Smooth muscle cell (in vitro differentiated cells): ENCODE data around the gene UBE3D. TPM values are rescaled to one million over a fixed set of nuclear protein-coding genes. Genes with fewer than 3 reads are reported as not detected.

Experiments
- DNase-seq: peaks from one replicate; lab custom pipeline; 2025; ENCODE audit not compliant: unreplicated experiment; lab: John Stamatoyannopoulos, UW
- H2AFZ ChIP-seq: fragments of 200-600 bp; sonication (generic); 2 replicates; pipeline ENCODE4 v1.6.0; 2016; ENCODE audit warnings: antibody characterized with exemption, low read depth, mild to moderate bottlenecking
- H3F3A ChIP-seq: fragments of 200-600 bp; sonication (generic); 2 replicates; pipeline ENCODE4 v1.6.0; 2017; ENCODE audit warnings: antibody characterized with exemption, low read depth
- H3K27ac ChIP-seq: fragments of 200-600 bp; sonication (generic); 2 replicates; pipeline ENCODE4 v1.5.1; 2016; ENCODE audit warnings: low read depth, mild to moderate bottlenecking
- H3K27me3 ChIP-seq: fragments of 200-600 bp; sonication (generic); 2 replicates; pipeline ENCODE4 v1.6.1; 2016; ENCODE audit warnings: low read depth, mild to moderate bottlenecking
- H3K36me3 ChIP-seq: fragments of 200-600 bp; sonication (generic); 2 replicates; pipeline ENCODE4 v1.5.1; 2016; ENCODE audit warnings: low read depth
- H3K4me1 ChIP-seq: fragments of 200-600 bp; sonication (generic); 2 replicates; pipeline ENCODE4 v1.5.1; 2016; ENCODE audit warnings: low read depth
- H3K4me2 ChIP-seq: fragments of 200-600 bp; sonication (generic); 2 replicates; pipeline ENCODE4 v1.6.0; 2016; ENCODE audit warnings: mild to moderate bottlenecking
- H3K4me3 ChIP-seq: fragments of 200-600 bp; sonication (generic); 2 replicates; pipeline ENCODE4 v1.5.1; 2016; ENCODE audit warnings: mild to moderate bottlenecking
- H3K79me2 ChIP-seq: fragments of 200-600 bp; sonication (generic); 2 replicates; pipeline ENCODE4 v1.6.0; 2016; ENCODE audit warnings: low read depth, mild to moderate bottlenecking
- H3K9ac ChIP-seq: fragments of 200-600 bp; sonication (generic); 2 replicates; pipeline ENCODE4 v1.6.0; 2016; ENCODE audit warnings: low read depth
- H3K9me3 ChIP-seq: fragments of 200-600 bp; sonication (generic); replicated peaks from 2 replicates; pipeline ENCODE4 v1.5.1; 2016; ENCODE audit warnings: low read depth
- H4K20me1 ChIP-seq: fragments of 200-600 bp; sonication (generic); 2 replicates; pipeline ENCODE4 v1.6.0; 2016; ENCODE audit warnings: low read depth
- CTCF ChIP-seq: fragments of 200-600 bp; sonication (generic); IDR thresholded peaks from 2 replicates; pipeline ENCODE4 v1.5.1; 2017; ENCODE audit warnings: borderline replicate concordance, mild to moderate bottlenecking, antibody characterized with exemption; ENCODE audit not compliant: insufficient read depth, poor library complexity, severe bottlenecking
- WGBS: methylation state at CpG from one replicate; pipeline ENCODE4 v1.1.7; 2016; ENCODE audit warnings: low lambda C conversion rate; 5-methylcytosine and 5-hydroxymethylcytosine counted together
- polyA plus RNA-seq: library from polyadenylated mRNA; unstranded; fragments of >200 nt; fragmentation: Nextera tagmentation; extraction: Ambion mirVana; gene quantifications from 2 replicates; pipeline ENCODE4 v1.2.1, GENCODE V29; 2016
- total RNA-seq: library from RNA; depleted of rRNA; stranded (reverse); fragments of >200 nt; gene quantifications from 2 replicates; pipeline ENCODE4 v1.2.3, GENCODE V29; 2014

UBE3D gene
- total and polyA plus RNA-seq, 2 experiments from 2014 or later: 2.1 to 6.1 TPM

GRCh38 chr6:83108378-83108777 is 42.7 kb upstream of the UBE3D start:
- Histone ChIP-seq H2AFZ (no peak overlapping the region), H3K36me3 (peaks cover 12% of the 10 kb centered on the region), H4K20me1 (no peaks in the 10 kb centered on the region), H3K9me3 (no peaks in the 10 kb centered on the region), H3K79me2 (no peaks in the 10 kb centered on the region), H3K4me2 (no peak overlapping the region), H3K27ac (no peak overlapping the region), H3K27me3 (no peaks in the 10 kb centered on the region), H3K9ac (no peak overlapping the region), H3K4me1 (no peaks in the 10 kb centered on the region), H3F3A (no peaks in the 10 kb centered on the region), H3K4me3 (no peak overlapping the region)
- WGBS: 100% methylated on average over 1 of the region's 1 CpG
- DNase-seq: no peak
- TF ChIP-seq CTCF: no peak

GRCh38 chr6:83098589-83098988 is 32.9 kb upstream of the UBE3D start:
- no peaks in the 10 kb centered on the region for H3K27me3 ChIP-seq
- H3K4me2 ChIP-seq: no peak overlapping the region
- H3K27ac ChIP-seq: no peak overlapping the region
- H3F3A ChIP-seq: no peaks in the 10 kb centered on the region
- 94% methylated on average over 3 of the region's 3 CpGs for WGBS
- no peaks in the 10 kb centered on the region for H4K20me1 ChIP-seq
- no peak overlapping the region for H3K4me3 ChIP-seq
- peaks cover 5% of the 10 kb centered on the region for H3K79me2 ChIP-seq
- H2AFZ ChIP-seq: no peak overlapping the region
- TF ChIP-seq CTCF: no peak
- peaks cover 10% of the 10 kb centered on the region for H3K36me3 ChIP-seq
- no peaks in the 10 kb centered on the region for H3K9me3 ChIP-seq
- no peaks in the 10 kb centered on the region for H3K4me1 ChIP-seq
- H3K9ac ChIP-seq: no peak overlapping the region
- no peak for DNase-seq

GRCh38 chr6:83097675-83098074 is 32.0 kb upstream of the UBE3D start:
- H3K4me2 ChIP-seq: no peak overlapping the region
- H3K36me3 ChIP-seq: peaks cover 4% of the 10 kb centered on the region
- H3K9ac ChIP-seq: no peak overlapping the region
- no peak overlapping the region for H3K27ac ChIP-seq
- H4K20me1 ChIP-seq: no peaks in the 10 kb centered on the region
- H3K79me2 ChIP-seq: peaks cover 5% of the 10 kb centered on the region
- H3K4me3 ChIP-seq: no peak overlapping the region
- H3K9me3 ChIP-seq: no peaks in the 10 kb centered on the region
- H3K27me3 ChIP-seq: no peaks in the 10 kb centered on the region
- H2AFZ ChIP-seq: no peak overlapping the region
- 97% methylated on average over 1 of the region's 1 CpG for WGBS
- no peak for TF ChIP-seq CTCF
- H3F3A ChIP-seq: no peaks in the 10 kb centered on the region
- no peak for DNase-seq
- H3K4me1 ChIP-seq: no peaks in the 10 kb centered on the region

- no peak overlapping the region for H3K4me2 ChIP-seq
- 97% methylated on average over 2 of the region's 2 CpGs for WGBS
- DNase-seq: no peak
These were observed 31.6 kb upstream of the UBE3D start for GRCh38 chr6:83097204-83097603.

More at GRCh38 chr6:83097204-83097603, 31.6 kb upstream of the UBE3D start:
- Histone ChIP-seq H3F3A (no peaks in the 10 kb centered on the region), H3K27ac (no peak overlapping the region), H3K9me3 (no peaks in the 10 kb centered on the region), H3K36me3 (peaks cover 4% of the 10 kb centered on the region), H3K9ac (no peak overlapping the region), H3K27me3 (no peaks in the 10 kb centered on the region), H2AFZ (no peak overlapping the region), H4K20me1 (no peaks in the 10 kb centered on the region), H3K4me3 (no peak overlapping the region), H3K79me2 (peaks cover 5% of the 10 kb centered on the region), H3K4me1 (no peaks in the 10 kb centered on the region)
- no peak for TF ChIP-seq CTCF
